NCI-H510A (cell line): Measurements from ENCODE around the gene JOSD2.

Experiments used
- DNase-seq: peaks from one replicate; lab custom pipeline; 2025; lab: John Stamatoyannopoulos, UW

The JOSD2 gene

GRCh38 chr19:50493171-50493570, 17.8 kb downstream of the JOSD2 start:
- no peak for DNase-seq

- no peak for DNase-seq
These were observed 18.5 kb downstream of the JOSD2 start for GRCh38 chr19:50492303-50493052.

GRCh38 chr19:50490991-50491472, 20.0 kb downstream of the JOSD2 start:
- no peak for DNase-seq

GRCh38 chr19:50490411-50490811, 20.6 kb downstream of the JOSD2 start:
- DNase-seq = no peak

GRCh38 chr19:50489461-50490011, 21.5 kb downstream of the JOSD2 start:
- no peak for DNase-seq

GRCh38 chr19:50488389-50489194, 22.4 kb downstream of the JOSD2 start:
- DNase-seq = no peak

- no peak for DNase-seq
These were observed 24.0 kb downstream of the JOSD2 start for GRCh38 chr19:50486823-50487515.

- DNase-seq = no peak
These were observed 25.6 kb downstream of the JOSD2 start for GRCh38 chr19:50485284-50485955.

GRCh38 chr19:50482916-50483315, 28.1 kb downstream of the JOSD2 start:
- DNase-seq = no peak

GRCh38 chr19:50482271-50482855, 28.6 kb downstream of the JOSD2 start:
- no peak for DNase-seq

GRCh38 chr19:50481351-50482149, 29.4 kb downstream of the JOSD2 start:
- DNase-seq = no peak

GRCh38 chr19:50480281-50481111, 30.5 kb downstream of the JOSD2 start:
- no peak for DNase-seq

GRCh38 chr19:50479761-50480251, 31.2 kb downstream of the JOSD2 start:
- no peak for DNase-seq

GRCh38 chr19:50478901-50479715, 31.9 kb downstream of the JOSD2 start:
- DNase-seq = no peak

GRCh38 chr19:50477751-50478515, 33.1 kb downstream of the JOSD2 start:
- no peak for DNase-seq

- DNase-seq = no peak
These were observed 34.1 kb downstream of the JOSD2 start for GRCh38 chr19:50476907-50477238.

- DNase-seq = peak; percentile 91
These were observed 34.6 kb downstream of the JOSD2 start, which contains the start of the genes EMC10 and GARIN5A for GRCh38 chr19:50476224-50476906. EMC10 (plus strand) TSS chr19:50476507; CDS start chr19:50476545, 38 bp downstream. GARIN5A (minus strand) TSS chr19:50476848; CDS start chr19:50476388, 460 bp downstream.
